ENCODE measurements around the gene NUDT14. TPM values are rescaled to one million over a fixed set of nuclear protein-coding genes. Genes with fewer than 3 reads are reported as not detected.
A peak's percentile ranks its signal among the peaks of the same experiment; 100 is the strongest.

The NUDT14 gene
- total RNA-seq, 4 donors from 2014 or later, result 11.0 to 22.3 (median 13.2) TPM; not detected in 1

- no peaks in the 10 kb centered on the region for H3K36me3 ChIP-seq
- no peaks in the 10 kb centered on the region for H3K4me1 ChIP-seq
- H3K27ac ChIP-seq, result peak overlapping the region; percentile 33 to 41
- H3K27me3 ChIP-seq, result no peaks in the 10 kb centered on the region
- DNase-seq, result no peak
- no peaks in the 10 kb centered on the region for H3K9me3 ChIP-seq
- intact Hi-C loops (cut with DNase I; ENCODE audit: low total_unique reads), result no loop called here
- TF ChIP-seq POLR2A (IDR thresholded peaks at IDR 0.05), result no peak
- TF ChIP-seq CTCF (IDR thresholded peaks at IDR 0.05), result no peak
- no peak overlapping the region for H3K4me3 ChIP-seq
Observed at GRCh38 chr14:105151838-105152793, 29.0 kb downstream of the NUDT14 start.

GRCh38 chr14:105151084-105151837 is 29.9 kb downstream of the NUDT14 start:
- no peaks in the 10 kb centered on the region for H3K4me1 ChIP-seq
- intact Hi-C loops (cut with DNase I; ENCODE audit: low total_unique reads), result no loop called here
- no peak for DNase-seq
- no peak overlapping the region for H3K27ac ChIP-seq
- TF ChIP-seq POLR2A (IDR thresholded peaks at IDR 0.05), result no peak
- no peak for TF ChIP-seq CTCF (IDR thresholded peaks at IDR 0.05)
- no peaks in the 10 kb centered on the region for H3K27me3 ChIP-seq
- H3K9me3 ChIP-seq, result no peaks in the 10 kb centered on the region
- no peaks in the 10 kb centered on the region for H3K36me3 ChIP-seq
- H3K4me3 ChIP-seq, result no peak overlapping the region

- Histone ChIP-seq H3K36me3 (no peaks in the 10 kb centered on the region), H3K4me3 (no peak overlapping the region), H3K27ac (no peak overlapping the region), H3K27me3 (no peaks in the 10 kb centered on the region), H3K9me3 (no peaks in the 10 kb centered on the region), H3K4me1 (no peaks in the 10 kb centered on the region)
- DNase-seq, result no peak
- TF ChIP-seq CTCF (IDR thresholded peaks at IDR 0.05) (no peak), POLR2A (IDR thresholded peaks at IDR 0.05) (no peak)
- intact Hi-C loops (cut with DNase I; ENCODE audit: low total_unique reads), result no loop called here
Observed at GRCh38 chr14:105150368-105151083, 30.6 kb downstream of the NUDT14 start.

GRCh38 chr14:105150026-105150367 is 31.1 kb downstream of the NUDT14 start:
- no peak for TF ChIP-seq CTCF (IDR thresholded peaks at IDR 0.05)
- no peak for TF ChIP-seq POLR2A (IDR thresholded peaks at IDR 0.05)
- H3K27me3 ChIP-seq, result no peaks in the 10 kb centered on the region
- no peaks in the 10 kb centered on the region for H3K9me3 ChIP-seq
- no peaks in the 10 kb centered on the region for H3K36me3 ChIP-seq
- intact Hi-C loops (cut with DNase I; ENCODE audit: low total_unique reads), result no loop called here
- no peak for DNase-seq
- H3K27ac ChIP-seq, result no peak overlapping the region
- H3K4me1 ChIP-seq, result no peaks in the 10 kb centered on the region
- no peak overlapping the region for H3K4me3 ChIP-seq
